HepG2 (cell line): ENCODE results near the gene TRIM42. TPM values are rescaled to one million over a fixed set of nuclear protein-coding genes. Genes with fewer than 3 reads are reported as not detected.

Experiments
- MTF1 ChIP-seq: sonication (generic); formaldehyde crosslinking; IDR thresholded peaks from 2 replicates; pipeline ENCODE4 v1.5.0; 2020; ENCODE audit warnings: missing genetic modification reagents
- SIN3B ChIP-seq: fragments of 150-350 bp; IDR thresholded peaks from 2 replicates; pipeline ENCODE4 v1.6.1; 2014; ENCODE audit warnings: low read length
- SYNCRIP ChIP-seq: fragments of 200-400 bp; formaldehyde crosslinking; IDR thresholded peaks from 2 replicates; pipeline ENCODE4 v1.6.1; 2018; ENCODE audit warnings: mild to moderate bottlenecking, low read depth, low read length; ENCODE audit not compliant: insufficient read depth
- TMF1 ChIP-seq: sonication (generic); formaldehyde crosslinking; IDR thresholded peaks from 2 replicates; pipeline ENCODE4 v1.8.1; 2022; ENCODE audit warnings: low read depth, missing genetic modification reagents
- U2AF2 ChIP-seq: fragments of 200-400 bp; formaldehyde crosslinking; IDR thresholded peaks from 2 replicates; pipeline ENCODE4 v1.6.1; 2017; ENCODE audit warnings: low read depth, mild to moderate bottlenecking, low read length
- YEATS4 ChIP-seq: sonication (generic); formaldehyde crosslinking; IDR thresholded peaks from 2 replicates; pipeline ENCODE4 v1.4.0; 2020; ENCODE audit warnings: missing genetic modification reagents, borderline replicate concordance
- ZNF124 ChIP-seq: sonication (generic); formaldehyde crosslinking; IDR thresholded peaks from 2 replicates; pipeline ENCODE4 v1.4.0; 2020; ENCODE audit warnings: missing genetic modification reagents
- ZNF136 ChIP-seq: sonication (generic); formaldehyde crosslinking; IDR thresholded peaks from 2 replicates; pipeline ENCODE4 v1.8.1; 2022; ENCODE audit warnings: low read depth, mild to moderate bottlenecking, moderate library complexity, missing genetic modification reagents
- ZNF605 ChIP-seq: sonication (generic); formaldehyde crosslinking; IDR thresholded peaks from 2 replicates; pipeline ENCODE4 v1.8.0; 2022; ENCODE audit warnings: mild to moderate bottlenecking, missing genetic modification reagents
- ZNF644 ChIP-seq: IDR thresholded peaks from 2 replicates; pipeline ENCODE4 v1.6.1; 2016; ENCODE audit warnings: low read depth
- polyA plus RNA-seq, 8 experiments: library from polyadenylated mRNA; depleted of rRNA in 3 of 8; stranded (reverse) in 7 of 8; unstranded in 1 of 8; fragments of >200 nt; fragmentation: Illumina TruSeq in 4 of 8; extraction: Trizol in 4 of 8; gene quantifications; 2 replicates each; pipeline versions ENCODE4 v1.2.1 to v1.2.3, GENCODE V29; 2011 to 2016; ENCODE audit warnings: low read depth in 4 of 8, missing spikeins in 1 of 8, mixed read lengths in 1 of 8; ENCODE audit not compliant: insufficient read depth in 1 of 8
- total RNA-seq, 5 experiments: library from RNA; depleted of rRNA; stranded (reverse); fragments of >200 nt; fragmentation: Illumina TruSeq; extraction: Trizol; gene quantifications; 2 replicates each; pipeline ENCODE4 v1.2.3, GENCODE V29; 2016; ENCODE audit warnings: low read depth in 1 of 5
- TF ChIP-seq, protein P1 (sequence below): IDR thresholded peaks from 2 replicates; pipeline ENCODE4 v1.6.1; 2016; ENCODE audit warnings: low read depth, borderline replicate concordance
- TF ChIP-seq, protein P2 (sequence below): sonication (generic); formaldehyde crosslinking; IDR thresholded peaks from 2 replicates; pipeline ENCODE4 v1.5.0; 2020; ENCODE audit warnings: mild to moderate bottlenecking, missing genetic modification reagents

TRIM42 gene
- total and polyA plus RNA-seq, 2 of the 13 experiments (the other 11 are each of a cell fraction or from before 2014, with no cell fraction given): not detected

DNA sequence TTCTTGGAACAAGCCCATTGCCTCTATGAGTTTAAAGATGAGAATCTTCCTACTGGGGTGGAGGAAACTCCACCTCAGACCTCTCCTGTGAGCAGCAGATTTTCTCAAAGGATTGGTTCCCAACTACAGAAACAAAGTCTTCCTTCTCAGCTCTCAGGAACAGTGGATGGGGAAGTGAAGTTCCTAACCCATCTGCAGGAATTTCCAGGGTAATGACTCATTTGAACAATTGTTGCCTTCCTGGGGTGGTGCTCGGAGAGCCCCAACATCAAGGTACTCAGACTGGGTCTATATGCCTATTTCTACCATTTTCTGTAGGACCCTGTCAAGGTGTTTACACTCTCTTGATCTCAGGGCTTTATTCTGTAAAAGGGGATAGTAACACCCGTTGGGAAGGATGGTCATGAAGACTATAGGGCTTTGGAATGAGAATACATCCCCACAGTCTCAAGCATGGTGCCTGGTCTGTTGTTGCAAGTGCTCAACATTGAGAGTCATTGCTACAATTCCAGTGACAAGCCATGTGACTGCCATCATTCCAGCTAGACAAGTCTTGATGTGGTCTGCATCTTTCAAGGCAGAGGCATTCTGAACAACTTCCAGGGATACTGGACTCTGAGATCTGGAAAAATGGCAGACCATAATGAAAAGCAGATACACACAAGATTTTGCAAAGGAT lies 33.0 kb downstream of the TRIM42 start (continued):
- 0 out of 2 replicates have a peak, but pooled peaks have one; percentile 26 for TF ChIP-seq ZNF605
- TF ChIP-seq SYNCRIP: no peak
- TF ChIP-seq ZNF644 (CRISPR knock-in tag): 0 out of 2 replicates have a peak, but pooled peaks have one; percentile 94
- TF ChIP-seq, protein P1, sequence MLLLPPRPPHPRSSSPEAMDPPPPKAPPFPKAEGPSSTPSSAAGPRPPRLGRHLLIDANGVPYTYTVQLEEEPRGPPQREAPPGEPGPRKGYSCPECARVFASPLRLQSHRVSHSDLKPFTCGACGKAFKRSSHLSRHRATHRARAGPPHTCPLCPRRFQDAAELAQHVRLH (CRISPR knock-in tag): no peak
- no peak for TF ChIP-seq SIN3B
- TF ChIP-seq, protein P2, sequence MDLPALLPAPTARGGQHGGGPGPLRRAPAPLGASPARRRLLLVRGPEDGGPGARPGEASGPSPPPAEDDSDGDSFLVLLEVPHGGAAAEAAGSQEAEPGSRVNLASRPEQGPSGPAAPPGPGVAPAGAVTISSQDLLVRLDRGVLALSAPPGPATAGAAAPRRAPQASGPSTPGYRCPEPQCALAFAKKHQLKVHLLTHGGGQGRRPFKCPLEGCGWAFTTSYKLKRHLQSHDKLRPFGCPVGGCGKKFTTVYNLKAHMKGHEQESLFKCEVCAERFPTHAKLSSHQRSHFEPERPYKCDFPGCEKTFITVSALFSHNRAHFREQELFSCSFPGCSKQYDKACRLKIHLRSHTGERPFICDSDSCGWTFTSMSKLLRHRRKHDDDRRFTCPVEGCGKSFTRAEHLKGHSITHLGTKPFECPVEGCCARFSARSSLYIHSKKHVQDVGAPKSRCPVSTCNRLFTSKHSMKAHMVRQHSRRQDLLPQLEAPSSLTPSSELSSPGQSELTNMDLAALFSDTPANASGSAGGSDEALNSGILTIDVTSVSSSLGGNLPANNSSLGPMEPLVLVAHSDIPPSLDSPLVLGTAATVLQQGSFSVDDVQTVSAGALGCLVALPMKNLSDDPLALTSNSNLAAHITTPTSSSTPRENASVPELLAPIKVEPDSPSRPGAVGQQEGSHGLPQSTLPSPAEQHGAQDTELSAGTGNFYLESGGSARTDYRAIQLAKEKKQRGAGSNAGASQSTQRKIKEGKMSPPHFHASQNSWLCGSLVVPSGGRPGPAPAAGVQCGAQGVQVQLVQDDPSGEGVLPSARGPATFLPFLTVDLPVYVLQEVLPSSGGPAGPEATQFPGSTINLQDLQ: no peak
- no peak for TF ChIP-seq ZNF136 (CRISPR knock-in tag)
- TF ChIP-seq TMF1: no peak
- TF ChIP-seq YEATS4 (CRISPR knock-in tag): no peak
- TF ChIP-seq ZNF124 (CRISPR knock-in tag): no peak
- no peak for TF ChIP-seq U2AF2
- TF ChIP-seq MTF1 (CRISPR knock-in tag): no peak
- TF ChIP-seq, all 625 proteins: peak for 5
